ENCODE results near the gene ACSF3. TPM values are rescaled to one million over a fixed set of nuclear protein-coding genes. Genes with fewer than 3 reads are reported as not detected.

Gene ACSF3
- total and polyA plus RNA-seq, 2 of the 4 experiments (the other 2 are of a cell fraction), result 9.5 to 14.2 TPM

DNA sequence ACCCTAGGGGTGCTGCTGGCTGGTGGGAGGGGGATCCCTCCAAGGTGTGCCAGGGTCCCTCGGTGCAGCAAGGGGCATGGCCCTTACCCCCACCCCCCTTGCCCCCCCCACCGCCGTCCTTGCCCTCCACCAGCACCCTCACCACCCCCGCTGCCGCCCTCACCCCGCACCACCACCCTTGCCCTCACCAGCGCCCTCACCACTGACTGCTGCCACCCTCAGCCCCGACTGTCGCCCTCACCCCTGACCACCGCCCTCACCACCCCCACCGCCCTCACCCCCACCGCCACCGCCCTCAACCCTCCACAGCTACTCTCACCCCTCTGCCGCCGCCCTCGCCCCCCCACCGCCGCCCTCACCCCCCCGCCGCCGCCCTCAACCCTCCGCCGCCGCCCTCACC lies 23.1 kb upstream of the ACSF3 start:
- ATAC-seq (ENCODE audit: low read depth) (no peak), DNase-seq (no peak)
- intact Hi-C loops (cut with micrococcal nuclease), result no loop called here
- H3K9me3 ChIP-seq (ENCODE audit: control insufficient read depth, insufficient read depth, low read length), result peaks cover 1% of the 10 kb centered on the region; the same call in 1 of the 2 replicates
- dilution Hi-C loops (cut with HindIII; ENCODE audit: low sequenced_read_pairs, unreplicated experiment), result no loop called here
- no peak for TF ChIP-seq NFE2L2 (IDR thresholded peaks at IDR 0.05; ENCODE audit: low read depth, low read length)
- TF ChIP-seq, protein P1, sequence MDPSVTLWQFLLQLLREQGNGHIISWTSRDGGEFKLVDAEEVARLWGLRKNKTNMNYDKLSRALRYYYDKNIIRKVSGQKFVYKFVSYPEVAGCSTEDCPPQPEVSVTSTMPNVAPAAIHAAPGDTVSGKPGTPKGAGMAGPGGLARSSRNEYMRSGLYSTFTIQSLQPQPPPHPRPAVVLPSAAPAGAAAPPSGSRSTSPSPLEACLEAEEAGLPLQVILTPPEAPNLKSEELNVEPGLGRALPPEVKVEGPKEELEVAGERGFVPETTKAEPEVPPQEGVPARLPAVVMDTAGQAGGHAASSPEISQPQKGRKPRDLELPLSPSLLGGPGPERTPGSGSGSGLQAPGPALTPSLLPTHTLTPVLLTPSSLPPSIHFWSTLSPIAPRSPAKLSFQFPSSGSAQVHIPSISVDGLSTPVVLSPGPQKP (IDR thresholded peaks at IDR 0.05; ENCODE audit: borderline replicate concordance, low read depth, low read length), result no peak
- TF ChIP-seq, protein P2, sequence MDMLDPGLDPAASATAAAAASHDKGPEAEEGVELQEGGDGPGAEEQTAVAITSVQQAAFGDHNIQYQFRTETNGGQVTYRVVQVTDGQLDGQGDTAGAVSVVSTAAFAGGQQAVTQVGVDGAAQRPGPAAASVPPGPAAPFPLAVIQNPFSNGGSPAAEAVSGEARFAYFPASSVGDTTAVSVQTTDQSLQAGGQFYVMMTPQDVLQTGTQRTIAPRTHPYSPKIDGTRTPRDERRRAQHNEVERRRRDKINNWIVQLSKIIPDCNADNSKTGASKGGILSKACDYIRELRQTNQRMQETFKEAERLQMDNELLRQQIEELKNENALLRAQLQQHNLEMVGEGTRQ (IDR thresholded peaks at IDR 0.05; ENCODE audit: low read depth, low read length), result no peak
- no peak for TF ChIP-seq FOS (IDR thresholded peaks at IDR 0.05; ENCODE audit: low read depth, low read length)
- TF ChIP-seq, protein P3, sequence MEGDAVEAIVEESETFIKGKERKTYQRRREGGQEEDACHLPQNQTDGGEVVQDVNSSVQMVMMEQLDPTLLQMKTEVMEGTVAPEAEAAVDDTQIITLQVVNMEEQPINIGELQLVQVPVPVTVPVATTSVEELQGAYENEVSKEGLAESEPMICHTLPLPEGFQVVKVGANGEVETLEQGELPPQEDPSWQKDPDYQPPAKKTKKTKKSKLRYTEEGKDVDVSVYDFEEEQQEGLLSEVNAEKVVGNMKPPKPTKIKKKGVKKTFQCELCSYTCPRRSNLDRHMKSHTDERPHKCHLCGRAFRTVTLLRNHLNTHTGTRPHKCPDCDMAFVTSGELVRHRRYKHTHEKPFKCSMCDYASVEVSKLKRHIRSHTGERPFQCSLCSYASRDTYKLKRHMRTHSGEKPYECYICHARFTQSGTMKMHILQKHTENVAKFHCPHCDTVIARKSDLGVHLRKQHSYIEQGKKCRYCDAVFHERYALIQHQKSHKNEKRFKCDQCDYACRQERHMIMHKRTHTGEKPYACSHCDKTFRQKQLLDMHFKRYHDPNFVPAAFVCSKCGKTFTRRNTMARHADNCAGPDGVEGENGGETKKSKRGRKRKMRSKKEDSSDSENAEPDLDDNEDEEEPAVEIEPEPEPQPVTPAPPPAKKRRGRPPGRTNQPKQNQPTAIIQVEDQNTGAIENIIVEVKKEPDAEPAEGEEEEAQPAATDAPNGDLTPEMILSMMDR (conservative IDR thresholded peaks at IDR 0.05; ENCODE audit: low read depth, low read length), result no peak
- TF ChIP-seq CEBPB (IDR thresholded peaks at IDR 0.05; ENCODE audit: low read depth, low read length), result no peak
- TF ChIP-seq MXI1 (IDR thresholded peaks at IDR 0.05; ENCODE audit: borderline replicate concordance, low read depth, low read length), result no peak
- TF ChIP-seq SMC3 (IDR thresholded peaks at IDR 0.05; ENCODE audit: low read depth, low read length), result no peak
- TF ChIP-seq RFX5 (IDR thresholded peaks at IDR 0.05; ENCODE audit: low read depth, low read length), result no peak
- no peak for TF ChIP-seq CHD1 (IDR thresholded peaks at IDR 0.05; ENCODE audit: low read depth, low read length)
- TF ChIP-seq POLR2A (IDR thresholded peaks at IDR 0.05; ENCODE audit: low read depth, low read length), result no peak
- TF ChIP-seq MAFK (IDR thresholded peaks at IDR 0.05; ENCODE audit: low read depth, low read length), result no peak
- no peak for TF ChIP-seq RCOR1 (IDR thresholded peaks at IDR 0.05; ENCODE audit: insufficient replicate concordance, low read length)
- TF ChIP-seq MAZ (IDR thresholded peaks at IDR 0.05; ENCODE audit: borderline replicate concordance, low read depth, low read length), result no peak
- no peak for TF ChIP-seq BHLHE40 (IDR thresholded peaks at IDR 0.05; ENCODE audit: low read depth, low read length)
- no peak for TF ChIP-seq RAD21 (IDR thresholded peaks at IDR 0.05; ENCODE audit: low read length)
- no CpG with 5 or more reads among the region's 24 CpGs for WGBS, 2 experiments (ENCODE audit: extremely low coverage in 2 of 2, insufficient read length in 1 of 2)
- no TSS peak for BruUV-seq (replicated peaks)
- H2BK15ac ChIP-seq (ENCODE audit: low read depth, low read length), result no peak overlapping the region
- no peak overlapping the region for H3K4me2 ChIP-seq (ENCODE audit: low read depth, low read length)
- H3K27ac ChIP-seq (ENCODE audit: insufficient read depth, low read length), result no peak overlapping the region
- no peaks in the 10 kb centered on the region for H3K9me1 ChIP-seq (ENCODE audit: insufficient read depth, low read length)
- no peak overlapping the region for H4K91ac ChIP-seq (ENCODE audit: insufficient read depth, low read depth, low read length)
- H4K5ac ChIP-seq (ENCODE audit: low read depth, low read length), result no peak overlapping the region
- H3K4ac ChIP-seq (ENCODE audit: low read depth, low read length), result no peak overlapping the region
- H2BK120ac ChIP-seq (ENCODE audit: low read depth, low read length), result no peak overlapping the region
- no peak overlapping the region for H2AK9ac ChIP-seq (replicated peaks; ENCODE audit: low read depth, low read length, poor library complexity)
- H3K4me3 ChIP-seq (ENCODE audit: insufficient read depth, low read depth, low read length), result no peak overlapping the region
- in situ Hi-C loops (cut with MboI; ENCODE audit: low sequenced_read_pairs), result no loop called here
- H4K20me1 ChIP-seq (ENCODE audit: insufficient read depth, low read length), result no peaks in the 10 kb centered on the region
- H3K18ac ChIP-seq (ENCODE audit: low read depth, low read length), result no peak overlapping the region
- ChIA-PET CTCF (no interaction called here), POLR2A (ENCODE audit: unreplicated experiment) (no interaction called here)
- no peaks in the 10 kb centered on the region for H3K79me1 ChIP-seq (ENCODE audit: low read depth in 1 of 2, low read length in 2 of 2)
- no peak overlapping the region for H2BK20ac ChIP-seq (ENCODE audit: low read depth, low read length)
- no peak overlapping the region for H2AFZ ChIP-seq (replicated peaks; ENCODE audit: low read length, poor library complexity)
- H3K36me3 ChIP-seq (ENCODE audit: control insufficient read depth, insufficient read depth, low read length), result no peaks in the 10 kb centered on the region
- H2AK5ac ChIP-seq (ENCODE audit: low read depth, low read length), result no peak overlapping the region
- H2BK5ac ChIP-seq (ENCODE audit: low read depth, low read length, poor library complexity, severe bottlenecking), result no peak overlapping the region
- no peak overlapping the region for H3K56ac ChIP-seq (ENCODE audit: extremely low read depth, insufficient read depth, low read length)
- no peak overlapping the region for H3K9ac ChIP-seq (ENCODE audit: low read depth, low read length)
- no peak overlapping the region for H4K8ac ChIP-seq (ENCODE audit: low read depth in 2 of 2, low read length in 2 of 2)
- no peaks in the 10 kb centered on the region for H3K4me1 ChIP-seq (ENCODE audit: control insufficient read depth, insufficient read depth, low read length)
- H3K14ac ChIP-seq (replicated peaks; ENCODE audit: low read depth, low read length), result no peak overlapping the region
- peaks cover 27% of the 10 kb centered on the region for H3K27me3 ChIP-seq (ENCODE audit: control insufficient read depth, insufficient read depth, low read length)
- H3K23ac ChIP-seq (ENCODE audit: low read depth, low read length), result no peak overlapping the region
